KG1 (cell line): ENCODE measurements around the gene RAPGEF4.

ENCODE experiments used
- DNase-seq: peaks from one replicate; lab custom pipeline; 2025; lab: John Stamatoyannopoulos, UW

The RAPGEF4 gene

GRCh38 chr2:172908275-172908674, 172.6 kb downstream of the RAPGEF4 start:
- no peak for DNase-seq

GRCh38 chr2:172909454-172909853, 173.8 kb downstream of the RAPGEF4 start:
- no peak for DNase-seq

DNA sequence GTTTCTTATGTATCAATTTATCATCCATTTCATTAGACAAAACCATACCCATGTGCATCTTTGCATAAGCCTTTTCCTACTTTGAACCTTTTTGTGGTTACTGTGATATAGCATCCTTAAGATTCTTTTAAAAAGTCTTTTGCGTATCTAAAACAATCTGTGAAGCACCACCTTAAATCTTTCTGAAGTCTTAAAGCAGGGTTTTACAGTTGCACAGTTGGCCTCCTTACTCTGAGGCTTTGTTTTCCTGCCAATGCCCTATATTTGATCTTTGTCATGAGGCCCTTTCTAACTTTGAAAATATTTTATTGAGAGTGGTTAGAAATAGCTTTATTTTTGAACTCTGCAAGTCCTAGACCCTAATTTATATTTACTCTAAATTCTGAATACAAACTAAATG, 176.6 kb downstream of the RAPGEF4 start:
- no peak for DNase-seq

- DNase-seq, result no peak
Observed at GRCh38 chr2:172914341-172915008, 178.8 kb downstream of the RAPGEF4 start.

DNA sequence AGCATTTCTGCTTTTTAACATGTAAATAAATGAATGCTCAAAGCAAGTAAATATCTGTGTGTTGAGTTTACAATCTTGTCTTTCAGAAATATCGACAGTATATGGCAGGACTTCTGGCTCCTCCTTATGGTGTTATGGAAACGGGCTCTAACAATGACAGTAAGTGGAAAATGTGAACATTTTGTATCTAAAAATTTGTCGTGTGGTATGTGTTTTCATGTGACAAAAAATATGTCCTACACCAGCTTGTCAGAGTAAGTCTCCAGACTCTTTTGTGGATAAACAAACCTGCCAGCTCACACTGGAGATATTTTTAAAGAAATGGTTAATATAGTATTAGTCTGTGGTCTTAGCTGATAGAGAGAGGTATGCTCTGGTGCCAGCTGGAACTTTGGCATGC, 182.1 kb downstream of the RAPGEF4 start:
- DNase-seq, result no peak

DNA sequence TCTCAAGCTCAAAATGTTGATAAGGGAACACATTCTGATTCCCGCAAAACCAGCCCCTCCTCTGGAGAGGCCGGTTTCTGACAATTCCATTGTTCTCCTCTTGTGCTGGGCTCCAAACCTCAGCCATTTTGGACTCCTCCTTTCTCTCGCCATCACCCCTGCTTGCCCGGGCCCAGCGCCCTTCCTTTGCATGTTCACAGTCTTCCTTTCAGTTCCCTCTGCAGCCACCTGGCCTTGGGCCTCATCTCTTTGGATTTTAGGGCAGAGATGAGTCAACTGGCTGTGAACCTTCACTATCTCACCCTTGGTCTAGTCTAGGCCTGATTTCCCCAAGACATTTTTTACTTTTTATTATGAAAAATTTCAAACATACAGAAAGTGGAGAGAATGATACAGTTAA, 184.1 kb downstream of the RAPGEF4 start:
- DNase-seq, result no peak

DNA sequence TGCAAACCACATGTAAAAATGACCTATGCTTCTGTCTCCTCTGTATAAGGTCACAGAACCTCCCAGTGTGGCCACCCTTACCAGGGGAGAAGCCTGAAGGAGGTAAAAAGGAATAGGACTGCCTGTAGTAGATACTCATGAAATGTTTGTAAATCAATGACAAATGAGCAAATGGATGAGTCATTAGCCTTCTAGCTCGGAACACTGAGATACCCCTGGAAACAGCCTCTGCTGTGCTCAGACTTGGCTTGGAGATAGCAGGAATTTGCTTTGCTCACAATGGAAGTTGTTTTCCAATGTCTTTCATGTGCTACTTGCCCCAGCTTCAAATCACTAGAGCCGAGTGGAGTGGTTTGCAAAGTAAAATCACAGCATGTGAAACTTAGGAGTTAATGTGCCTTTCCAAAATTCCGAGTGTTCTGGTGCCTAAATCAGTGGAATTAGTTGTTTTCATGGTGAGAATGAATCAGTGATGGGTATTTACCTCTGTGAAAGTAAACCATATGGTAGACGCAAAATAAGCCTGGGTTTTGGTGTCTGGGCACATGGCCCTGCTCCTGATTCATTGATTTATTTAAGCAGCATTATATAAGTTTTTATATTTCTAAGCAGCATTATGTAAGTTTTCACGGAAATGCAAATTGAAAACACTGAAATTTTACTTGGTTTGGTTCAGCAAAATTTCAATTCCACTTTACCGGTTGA, 186.0 kb downstream of the RAPGEF4 start:
- DNase-seq, result no peak

DNA sequence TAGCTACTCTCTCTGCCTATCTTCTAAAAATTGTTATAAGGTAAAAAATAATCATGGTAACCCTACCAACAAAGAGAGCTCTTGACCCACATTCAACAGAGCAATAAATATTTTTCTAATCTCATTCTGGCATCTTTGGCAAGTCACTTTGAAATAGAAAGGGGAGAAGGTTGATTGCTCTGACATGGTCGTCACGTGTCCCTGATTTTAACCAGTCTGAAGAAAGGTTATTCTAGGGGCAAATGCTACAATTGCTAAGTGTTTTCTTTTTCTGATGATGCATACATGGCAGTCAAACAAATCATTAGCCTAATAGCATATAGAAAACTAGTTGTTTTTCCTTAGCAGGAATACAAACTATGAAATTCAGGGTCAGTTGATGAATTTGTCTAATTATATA, 186.7 kb downstream of the RAPGEF4 start:
- no peak for DNase-seq

DNA sequence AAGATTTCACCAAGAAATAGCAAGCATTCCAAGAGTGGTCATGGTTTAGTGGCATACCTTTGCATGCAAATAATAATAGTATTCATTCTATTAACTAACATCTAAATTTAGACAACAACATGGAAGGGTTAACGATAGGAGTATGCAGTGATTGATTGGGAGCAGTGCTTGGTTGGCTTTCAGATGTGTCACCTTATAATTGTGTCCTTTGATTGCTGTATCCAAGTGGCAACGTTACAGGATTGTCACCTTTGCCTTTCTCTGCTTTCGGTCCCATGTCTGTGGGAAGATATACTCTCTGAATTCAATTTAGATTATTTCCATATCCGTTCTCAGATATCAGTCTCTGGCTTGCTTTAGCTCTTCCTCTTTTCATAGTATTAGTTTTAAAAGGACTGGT, 187.2 kb downstream of the RAPGEF4 start:
- no peak for DNase-seq

- no peak for DNase-seq
Observed at GRCh38 chr2:172924097-172924660, 188.5 kb downstream of the RAPGEF4 start.

GRCh38 chr2:172925600-172925999, 190.0 kb downstream of the RAPGEF4 start:
- DNase-seq, result no peak

DNA sequence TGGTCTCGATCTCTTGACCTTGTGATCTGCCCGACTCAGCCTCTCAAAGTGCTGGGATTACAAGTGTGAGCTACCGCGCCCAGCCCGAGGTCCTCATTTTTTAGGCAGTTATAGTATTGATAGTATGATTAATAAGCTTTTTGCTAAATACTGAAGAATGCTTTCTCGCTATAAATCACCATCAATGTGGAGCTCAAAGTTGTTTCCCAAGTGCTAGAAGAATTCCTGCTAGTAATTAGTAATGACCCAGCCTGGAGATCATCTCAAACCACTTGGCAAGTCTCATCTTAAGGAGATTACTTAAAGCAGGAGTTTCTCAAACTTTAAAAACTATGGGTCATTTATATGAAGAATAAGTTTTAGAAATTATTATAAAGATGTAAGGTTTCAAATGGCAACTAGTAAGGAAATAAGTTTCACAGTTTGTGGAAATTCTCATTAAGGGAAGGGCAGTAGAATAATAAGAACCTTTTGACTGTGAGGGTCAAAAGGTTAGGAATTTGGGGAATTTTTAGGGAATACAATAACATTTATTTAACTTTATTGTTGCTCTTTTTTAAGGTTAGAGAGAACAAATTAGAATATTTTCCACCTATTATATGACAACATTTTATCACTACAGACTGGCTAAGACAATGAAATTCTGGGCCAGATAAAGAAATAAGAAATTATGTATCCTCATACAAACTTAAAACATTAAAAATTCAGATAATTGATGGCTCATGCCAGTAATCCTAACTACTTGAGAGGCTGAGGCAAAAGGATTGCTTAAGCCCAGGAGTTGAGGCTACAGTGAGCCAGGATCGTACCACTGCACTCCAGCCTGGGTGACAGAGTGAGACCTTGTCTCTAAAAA, 191.4 kb downstream of the RAPGEF4 start:
- DNase-seq, result no peak

DNA sequence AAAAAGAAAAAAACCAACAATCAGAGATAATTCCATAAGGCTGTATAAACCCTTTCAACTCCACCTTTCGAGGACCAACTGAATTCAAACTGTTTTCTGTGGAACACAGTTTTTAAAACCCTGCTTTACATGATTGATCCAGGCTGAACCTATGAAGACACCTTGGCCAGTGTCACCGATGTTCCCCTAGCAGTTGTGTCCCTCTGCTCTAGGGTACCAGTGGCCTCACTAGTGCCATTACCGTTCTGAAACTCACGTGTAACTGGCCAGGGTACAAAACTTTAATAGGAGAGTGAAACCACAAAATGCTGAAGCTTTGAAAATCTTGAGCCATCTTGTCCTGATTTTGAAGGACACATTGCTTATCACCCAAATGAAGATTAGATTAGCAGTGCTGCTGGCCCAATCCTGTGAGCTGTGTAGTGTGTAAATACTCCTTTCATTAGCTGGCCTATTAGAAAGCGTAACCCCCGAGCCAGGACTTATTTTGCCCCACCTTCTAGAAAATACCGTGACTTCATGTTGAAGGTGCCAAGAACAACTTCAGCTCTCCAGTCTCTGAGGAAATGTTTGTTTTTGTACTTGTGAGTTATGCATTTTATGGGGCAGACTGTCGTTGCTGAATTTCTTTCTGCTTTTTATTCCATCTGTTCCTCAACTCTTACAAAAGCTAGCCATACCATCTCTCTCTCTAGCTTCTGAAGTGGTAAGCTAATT, 192.2 kb downstream of the RAPGEF4 start:
- no peak for DNase-seq

GRCh38 chr2:172928756-172929155, 193.1 kb downstream of the RAPGEF4 start:
- no peak for DNase-seq

DNA sequence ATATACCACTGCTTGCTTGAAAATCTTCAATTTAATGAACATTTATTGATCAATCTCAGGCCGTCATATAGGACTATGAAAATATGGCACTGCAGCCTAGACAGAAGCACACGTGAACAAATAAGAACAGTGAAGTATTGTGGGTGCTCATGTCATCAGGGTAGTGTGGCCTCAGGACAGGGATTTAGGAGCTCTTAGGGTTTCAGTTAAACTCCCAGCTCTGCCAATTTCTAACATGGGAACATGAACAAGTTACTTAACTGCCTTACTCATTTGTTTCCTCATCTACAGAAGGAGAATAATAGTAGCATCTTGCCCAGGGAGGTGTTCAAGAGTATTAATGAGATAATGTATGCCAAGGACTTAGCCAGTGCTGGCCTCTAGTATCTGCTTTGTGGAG, 194.0 kb downstream of the RAPGEF4 start:
- no peak for DNase-seq

GRCh38 chr2:172930871-172931255, 195.2 kb downstream of the RAPGEF4 start:
- DNase-seq, result no peak

- no peak for DNase-seq
Observed at GRCh38 chr2:172931256-172931894, 195.7 kb downstream of the RAPGEF4 start.

GRCh38 chr2:172931918-172932520, 196.4 kb downstream of the RAPGEF4 start:
- peak; percentile 43 for DNase-seq

- DNase-seq, result no peak
Observed at GRCh38 chr2:172937884-172938712, 202.5 kb downstream of the RAPGEF4 start.
